ENCODE data around the gene GRB14. TPM values are rescaled to one million over a fixed set of nuclear protein-coding genes. Genes with fewer than 3 reads are reported as not detected.

Gene GRB14
- total RNA-seq, 1 experiment from 2014 or later: not detected

- in situ Hi-C loops (cut with HindIII; ENCODE audit: low pct_unique_long_range_greater_than_20kb, low sequenced_read_pairs): no loop called here
- intact Hi-C loops (cut with micrococcal nuclease; ENCODE audit: unreplicated experiment): no loop called here
- no peak overlapping the region for H3K4me3 ChIP-seq (ENCODE audit: low read depth in 2 of 2, low read length in 2 of 2)
- TF ChIP-seq REST (IDR thresholded peaks at IDR 0.05; ENCODE audit: insufficient read depth in 1 of 2, low read depth in 2 of 2, low read length in 1 of 2) (no peak), TCF7L2 (IDR thresholded peaks at IDR 0.05; ENCODE audit: low read depth, low read length) (no peak), SIN3A (IDR thresholded peaks at IDR 0.05; ENCODE audit: borderline replicate concordance, insufficient read depth, low read depth, low read length) (no peak), CTCF (IDR thresholded peaks at IDR 0.05) (no peak), POLR2AphosphoS5 (IDR thresholded peaks at IDR 0.05; ENCODE audit: low read depth, low read length) (no peak)
- H3K36me3 ChIP-seq (ENCODE audit: control insufficient read depth, insufficient read depth, low read length): no peaks in the 10 kb centered on the region
- no peak for ATAC-seq
- POLR2A ChIA-PET: no interaction called here
- no peaks in the 10 kb centered on the region for H3K4me1 ChIP-seq (ENCODE audit: control insufficient read depth, insufficient read depth, low read length)
- BruUV-seq (replicated peaks): no TSS peak
- H3K27me3 ChIP-seq (ENCODE audit: control insufficient read depth, insufficient read depth, low read length): no peaks in the 10 kb centered on the region
- CTCF ChIA-PET: no interaction called here
- H3K9me3 ChIP-seq (ENCODE audit: control insufficient read depth, insufficient read depth, low read depth, low read length): no peaks in the 10 kb centered on the region
- DNase-seq (ENCODE audit: low read depth, low spot score): no peak
- H3K27ac ChIP-seq (ENCODE audit: low read length): no peak overlapping the region
Measured at GRCh38 chr2:164657129-164657528, 35.8 kb upstream of the GRB14 start.

- no TSS peak for BruUV-seq (replicated peaks)
- CTCF ChIA-PET: no interaction called here
- ATAC-seq (no peak), DNase-seq (ENCODE audit: low read depth, low spot score) (no peak)
- Histone ChIP-seq H3K4me1 (ENCODE audit: control insufficient read depth, insufficient read depth, low read length) (no peaks in the 10 kb centered on the region), H3K4me3 (ENCODE audit: low read depth in 2 of 2, low read length in 2 of 2) (no peak overlapping the region), H3K27me3 (ENCODE audit: control insufficient read depth, insufficient read depth, low read length) (no peaks in the 10 kb centered on the region), H3K9me3 (ENCODE audit: control insufficient read depth, insufficient read depth, low read depth, low read length) (no peaks in the 10 kb centered on the region), H3K27ac (ENCODE audit: low read length) (no peak overlapping the region), H3K36me3 (ENCODE audit: control insufficient read depth, insufficient read depth, low read length) (no peaks in the 10 kb centered on the region)
- TF ChIP-seq TCF7L2 (IDR thresholded peaks at IDR 0.05; ENCODE audit: low read depth, low read length): no peak
- no peak for TF ChIP-seq CTCF (IDR thresholded peaks at IDR 0.05)
- TF ChIP-seq REST (IDR thresholded peaks at IDR 0.05; ENCODE audit: insufficient read depth in 1 of 2, low read depth in 2 of 2, low read length in 1 of 2): no peak
- TF ChIP-seq POLR2AphosphoS5 (IDR thresholded peaks at IDR 0.05; ENCODE audit: low read depth, low read length): no peak
- TF ChIP-seq SIN3A (IDR thresholded peaks at IDR 0.05; ENCODE audit: borderline replicate concordance, insufficient read depth, low read depth, low read length): no peak
- intact Hi-C loops (cut with micrococcal nuclease; ENCODE audit: unreplicated experiment): no loop called here
- in situ Hi-C loops (cut with HindIII; ENCODE audit: low pct_unique_long_range_greater_than_20kb, low sequenced_read_pairs): no loop called here
- POLR2A ChIA-PET: no interaction called here
Measured at GRCh38 chr2:164655750-164656149, 34.5 kb upstream of the GRB14 start.

All from Panc1 (cell line).